ENCODE data around the gene BRD1.
A peak's percentile ranks its signal among the peaks of the same experiment; 100 is the strongest.

BRD1 gene

GRCh38 chr22:49735411-49735900 lies 92.2 kb downstream of the BRD1 start:
- Mint-ChIP-seq H3K36me3 (ENCODE audit: insufficient read depth) (no peaks in the 10 kb centered on the region), H3K9me3 (no peaks in the 10 kb centered on the region), H3K27me3 (peaks cover 97% of the 10 kb centered on the region), H3K27ac (ENCODE audit: low read depth) (no peak overlapping the region), H3K4me3 (no peak overlapping the region), H3K4me1 (peaks cover 17% of the 10 kb centered on the region)
- DNase-seq (ENCODE audit: low spot score in 2 of 2) (no peak), ATAC-seq (replicated peaks; ENCODE audit: extremely low read depth, poor library complexity, severe bottlenecking) (no peak)

DNA sequence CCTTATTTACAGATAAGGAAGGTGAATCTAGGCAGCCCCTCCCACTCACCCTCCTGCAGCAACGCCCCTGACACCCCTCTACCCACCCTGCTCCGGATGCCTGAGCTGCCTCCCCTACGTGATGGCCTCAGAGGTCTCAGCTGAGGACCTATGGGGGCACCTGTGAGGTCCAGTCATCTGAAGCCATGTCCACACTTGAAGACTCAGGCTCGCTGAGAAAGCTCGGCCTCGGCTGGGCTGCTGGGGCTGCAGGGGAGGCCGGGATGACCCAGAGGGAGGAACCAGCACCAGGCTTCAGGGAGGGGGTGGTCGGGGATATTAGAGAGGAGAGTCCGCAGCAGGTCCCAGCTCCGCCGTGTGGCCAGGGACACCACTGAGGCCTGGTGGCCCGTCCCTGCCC lies 92.8 kb downstream of the BRD1 start:
- Mint-ChIP-seq H3K36me3 (ENCODE audit: insufficient read depth) (no peaks in the 10 kb centered on the region), H3K4me1 (peaks cover 17% of the 10 kb centered on the region), H3K27me3 (peaks cover 99% of the 10 kb centered on the region), H3K4me3 (no peak overlapping the region), H3K27ac (ENCODE audit: low read depth) (no peak overlapping the region), H3K9me3 (no peaks in the 10 kb centered on the region)
- no peak for DNase-seq (ENCODE audit: low spot score in 2 of 2)
- no peak for ATAC-seq (replicated peaks; ENCODE audit: extremely low read depth, poor library complexity, severe bottlenecking)

GRCh38 chr22:49734390-49734789 lies 93.3 kb downstream of the BRD1 start:
- no peaks in the 10 kb centered on the region for H3K36me3 Mint-ChIP-seq (ENCODE audit: insufficient read depth)
- no peak overlapping the region for H3K27ac Mint-ChIP-seq (ENCODE audit: low read depth)
- ATAC-seq (replicated peaks; ENCODE audit: extremely low read depth, poor library complexity, severe bottlenecking) (no peak), DNase-seq (ENCODE audit: low spot score in 2 of 2) (no peak)
- H3K4me3 Mint-ChIP-seq, result no peak overlapping the region
- H3K4me1 Mint-ChIP-seq, result peaks cover 17% of the 10 kb centered on the region
- H3K27me3 Mint-ChIP-seq, result peaks cover 96% of the 10 kb centered on the region
- no peaks in the 10 kb centered on the region for H3K9me3 Mint-ChIP-seq

- H3K4me1 Mint-ChIP-seq, result peaks cover 17% of the 10 kb centered on the region
- H3K36me3 Mint-ChIP-seq (ENCODE audit: insufficient read depth), result no peaks in the 10 kb centered on the region
- no peak for ATAC-seq (replicated peaks; ENCODE audit: extremely low read depth, poor library complexity, severe bottlenecking)
- DNase-seq (ENCODE audit: low spot score in 2 of 2), result no peak
- H3K27ac Mint-ChIP-seq (ENCODE audit: low read depth), result no peak overlapping the region
- H3K4me3 Mint-ChIP-seq, result no peak overlapping the region
- no peaks in the 10 kb centered on the region for H3K9me3 Mint-ChIP-seq
- peaks cover 96% of the 10 kb centered on the region for H3K27me3 Mint-ChIP-seq
Measured at GRCh38 chr22:49733631-49734030, 94.0 kb downstream of the BRD1 start.

- Mint-ChIP-seq H3K9me3 (no peaks in the 10 kb centered on the region), H3K27ac (ENCODE audit: low read depth) (no peak overlapping the region), H3K4me1 (peaks cover 17% of the 10 kb centered on the region), H3K36me3 (ENCODE audit: insufficient read depth) (no peaks in the 10 kb centered on the region), H3K4me3 (no peak overlapping the region), H3K27me3 (peaks cover 83% of the 10 kb centered on the region)
- DNase-seq (ENCODE audit: low spot score in 2 of 2) (no peak), ATAC-seq (replicated peaks; ENCODE audit: extremely low read depth, poor library complexity, severe bottlenecking) (no peak)
Measured at GRCh38 chr22:49730656-49731055, 97.0 kb downstream of the BRD1 start.

DNA sequence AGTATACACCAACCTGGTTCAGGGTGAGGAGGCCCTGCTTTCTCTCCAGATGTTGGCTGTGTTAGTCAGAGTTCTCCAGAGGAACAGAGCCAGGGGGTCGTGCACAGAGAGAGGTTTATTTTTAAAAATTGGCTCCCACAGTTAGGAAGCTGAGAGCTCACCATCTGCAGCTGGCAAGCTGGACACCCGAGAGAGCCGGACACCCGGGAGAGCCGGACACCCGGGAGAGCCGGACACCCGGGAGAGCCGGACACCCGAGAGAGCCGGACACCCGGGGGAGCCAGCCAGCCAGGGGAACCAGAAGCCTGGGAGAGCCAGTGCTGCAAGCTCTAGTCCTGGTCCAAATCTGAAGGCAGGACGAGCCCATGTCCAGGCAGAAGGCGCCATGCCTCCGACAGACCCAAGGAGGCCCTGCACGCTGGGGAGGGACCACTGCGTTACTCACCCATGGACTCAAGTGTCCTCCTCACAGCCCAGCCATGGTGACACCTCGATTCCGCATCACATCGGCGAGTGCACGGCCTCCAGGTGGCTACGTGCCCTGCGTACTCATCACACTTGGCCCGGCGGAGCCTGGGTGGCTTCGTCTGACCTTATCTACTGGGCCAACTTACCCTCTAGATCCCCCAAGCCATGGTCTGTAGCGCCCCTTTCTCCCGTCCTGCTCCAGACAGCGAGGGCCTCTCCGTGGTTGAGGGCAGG lies 99.0 kb downstream of the BRD1 start:
- Mint-ChIP-seq H3K27me3 (peaks cover 64% of the 10 kb centered on the region), H3K4me3 (no peak overlapping the region), H3K27ac (ENCODE audit: low read depth) (no peak overlapping the region), H3K4me1 (peaks cover 15% of the 10 kb centered on the region), H3K36me3 (ENCODE audit: insufficient read depth) (peaks cover 5% of the 10 kb centered on the region), H3K9me3 (no peaks in the 10 kb centered on the region)
- no peak for DNase-seq (ENCODE audit: low spot score in 2 of 2)
- no peak for ATAC-seq (replicated peaks; ENCODE audit: extremely low read depth, poor library complexity, severe bottlenecking)

DNA sequence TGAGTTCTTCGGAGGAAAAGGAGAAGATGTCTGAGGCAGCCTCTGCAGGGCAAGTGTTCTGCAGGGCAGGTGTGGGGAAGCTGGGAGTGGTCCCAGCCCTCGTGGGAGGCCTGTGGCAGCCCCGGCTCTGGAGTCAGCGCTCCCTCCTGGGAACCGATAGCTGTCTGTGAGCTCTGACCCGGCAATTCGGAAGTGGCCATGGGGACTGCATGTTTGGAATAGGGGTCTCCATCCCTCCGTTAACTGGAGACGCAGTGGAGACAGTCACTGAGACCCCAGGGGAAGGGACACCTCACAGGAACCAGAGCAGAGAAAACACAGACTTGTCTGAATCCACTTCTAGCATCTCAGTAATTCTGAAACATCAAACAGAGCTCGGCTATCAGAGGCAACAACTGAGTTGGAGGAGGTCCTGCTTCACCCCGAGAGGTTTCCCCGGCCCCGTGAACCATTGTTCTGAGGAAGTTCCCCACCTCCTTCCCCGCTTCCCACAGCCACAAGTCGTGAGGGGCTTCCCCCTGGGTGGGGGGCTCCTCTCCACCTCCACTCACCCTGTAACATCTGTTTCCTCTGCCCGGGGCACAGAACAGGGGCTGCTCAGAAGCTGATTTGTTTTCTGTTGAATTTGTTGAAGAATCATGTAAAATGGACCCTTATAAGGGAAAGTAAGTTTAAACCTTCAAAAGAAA lies 99.6 kb downstream of the BRD1 start:
- H3K4me3 Mint-ChIP-seq, result no peak overlapping the region
- H3K36me3 Mint-ChIP-seq (ENCODE audit: insufficient read depth), result peaks cover 5% of the 10 kb centered on the region
- no peak for DNase-seq (ENCODE audit: low spot score in 2 of 2)
- no peak overlapping the region for H3K27ac Mint-ChIP-seq (ENCODE audit: low read depth)
- ATAC-seq (replicated peaks; ENCODE audit: extremely low read depth, poor library complexity, severe bottlenecking), result no peak
- H3K4me1 Mint-ChIP-seq, result peaks cover 12% of the 10 kb centered on the region
- no peaks in the 10 kb centered on the region for H3K9me3 Mint-ChIP-seq
- H3K27me3 Mint-ChIP-seq, result peaks cover 57% of the 10 kb centered on the region

- Mint-ChIP-seq H3K27ac (ENCODE audit: low read depth) (no peak overlapping the region), H3K9me3 (no peaks in the 10 kb centered on the region), H3K4me3 (no peak overlapping the region), H3K36me3 (ENCODE audit: insufficient read depth) (peaks cover 8% of the 10 kb centered on the region), H3K4me1 (peaks cover 10% of the 10 kb centered on the region), H3K27me3 (peaks cover 50% of the 10 kb centered on the region)
- ATAC-seq (replicated peaks; ENCODE audit: extremely low read depth, poor library complexity, severe bottlenecking), result no peak
- DNase-seq (ENCODE audit: low spot score in 2 of 2), result no peak
Measured at GRCh38 chr22:49727191-49727880, 100.3 kb downstream of the BRD1 start.

GRCh38 chr22:49726701-49727101 lies 101.0 kb downstream of the BRD1 start:
- H3K4me3 Mint-ChIP-seq, result peak overlapping the region; percentile 16
- H3K36me3 Mint-ChIP-seq (ENCODE audit: insufficient read depth), result peaks cover 8% of the 10 kb centered on the region
- H3K27ac Mint-ChIP-seq (ENCODE audit: low read depth), result no peak overlapping the region

DNA sequence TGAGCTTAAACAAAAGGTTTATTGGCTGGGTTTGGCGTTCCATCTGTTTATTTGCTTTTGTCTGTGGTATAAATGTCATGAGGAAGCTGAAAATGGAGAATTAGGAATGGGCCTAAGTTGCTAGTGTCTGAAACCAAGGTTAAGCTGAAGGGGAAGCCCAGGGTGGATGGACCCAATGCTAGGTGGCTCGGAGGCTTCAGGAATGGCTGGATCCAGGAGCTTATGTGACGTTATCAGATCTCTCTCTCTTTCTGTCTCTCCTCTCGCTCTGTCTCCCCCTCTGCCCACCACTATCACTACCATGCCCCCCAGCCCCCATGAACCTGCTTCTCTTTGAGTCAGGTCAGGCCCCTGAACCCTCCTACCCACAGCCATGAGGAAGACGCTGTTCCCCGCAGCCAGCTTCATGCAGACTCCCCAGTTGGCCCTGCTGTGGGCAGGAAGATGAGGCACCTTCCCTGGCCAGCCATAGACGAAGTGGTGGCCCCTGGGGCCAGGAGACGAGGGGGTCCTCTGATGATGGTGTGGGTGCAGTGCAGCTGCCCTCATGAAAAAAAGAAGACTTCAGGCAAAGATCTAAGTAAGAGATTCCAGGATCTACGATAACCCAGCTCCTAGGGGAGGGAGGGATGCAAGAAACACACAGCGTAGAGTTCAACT lies 101.5 kb downstream of the BRD1 start:
- ATAC-seq (replicated peaks; ENCODE audit: extremely low read depth, poor library complexity, severe bottlenecking) (no peak), DNase-seq (ENCODE audit: low spot score in 2 of 2) (no peak)
- no peaks in the 10 kb centered on the region for H3K9me3 Mint-ChIP-seq
- no peak overlapping the region for H3K27ac Mint-ChIP-seq (ENCODE audit: low read depth)
- peaks cover 8% of the 10 kb centered on the region for H3K36me3 Mint-ChIP-seq (ENCODE audit: insufficient read depth)
- peak overlapping the region; percentile 16 for H3K4me3 Mint-ChIP-seq
- peaks cover 10% of the 10 kb centered on the region for H3K4me1 Mint-ChIP-seq
- H3K27me3 Mint-ChIP-seq, result peaks cover 38% of the 10 kb centered on the region

More at GRCh38 chr22:49726701-49727101, 101.0 kb downstream of the BRD1 start:
- Mint-ChIP-seq H3K27me3 (peaks cover 44% of the 10 kb centered on the region), H3K9me3 (no peaks in the 10 kb centered on the region), H3K4me1 (peaks cover 10% of the 10 kb centered on the region)
- ATAC-seq (replicated peaks; ENCODE audit: extremely low read depth, poor library complexity, severe bottlenecking), result no peak
- DNase-seq (ENCODE audit: low spot score in 2 of 2), result no peak

DNA sequence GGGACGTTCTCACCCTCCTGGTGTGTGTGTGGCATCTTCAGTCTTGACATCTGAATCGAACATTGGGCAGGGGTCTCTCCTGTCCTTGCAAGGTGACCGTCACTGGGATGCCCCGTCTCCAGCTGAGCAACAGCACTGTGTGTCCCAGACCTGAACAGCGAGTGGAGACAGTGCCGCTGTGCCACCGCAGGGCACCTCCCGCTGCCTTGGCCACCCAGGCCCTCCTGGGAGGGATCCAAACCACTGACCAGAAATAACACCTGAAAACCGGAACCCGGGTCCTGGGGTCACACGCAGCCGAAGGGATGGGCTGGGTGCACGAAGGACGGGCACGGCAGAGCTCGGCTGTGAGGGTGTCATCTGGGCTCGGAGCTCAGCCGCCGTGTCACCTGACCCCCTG lies 102.2 kb downstream of the BRD1 start:
- H3K9me3 Mint-ChIP-seq, result no peaks in the 10 kb centered on the region

GRCh38 chr22:49724893-49725489 lies 102.7 kb downstream of the BRD1 start:
- peak; percentile 81 for ATAC-seq (replicated peaks; ENCODE audit: extremely low read depth, poor library complexity, severe bottlenecking)
- Mint-ChIP-seq H3K27ac (ENCODE audit: low read depth) (no peak overlapping the region), H3K9me3 (no peaks in the 10 kb centered on the region), H3K4me3 (peak overlapping the region; percentile 98), H3K36me3 (ENCODE audit: insufficient read depth) (peaks cover 8% of the 10 kb centered on the region), H3K4me1 (peaks cover 10% of the 10 kb centered on the region), H3K27me3 (peaks cover 27% of the 10 kb centered on the region)
- DNase-seq (ENCODE audit: low spot score in 2 of 2), result peak; percentile 28 to 42

More for the DNA sequence above, 102.2 kb downstream of the BRD1 start:
- H3K4me3 Mint-ChIP-seq, result peak overlapping the region; percentile 98
- H3K27ac Mint-ChIP-seq (ENCODE audit: low read depth), result no peak overlapping the region
- DNase-seq (ENCODE audit: low spot score in 2 of 2) (no peak), ATAC-seq (replicated peaks; ENCODE audit: extremely low read depth, poor library complexity, severe bottlenecking) (no peak)
- peaks cover 8% of the 10 kb centered on the region for H3K36me3 Mint-ChIP-seq (ENCODE audit: insufficient read depth)
- H3K4me1 Mint-ChIP-seq, result peaks cover 10% of the 10 kb centered on the region
- peaks cover 32% of the 10 kb centered on the region for H3K27me3 Mint-ChIP-seq

Data from central memory CD8-positive, alpha-beta T cell (primary cell).